ENCODE results near the gene CPHXL2.

DNA sequence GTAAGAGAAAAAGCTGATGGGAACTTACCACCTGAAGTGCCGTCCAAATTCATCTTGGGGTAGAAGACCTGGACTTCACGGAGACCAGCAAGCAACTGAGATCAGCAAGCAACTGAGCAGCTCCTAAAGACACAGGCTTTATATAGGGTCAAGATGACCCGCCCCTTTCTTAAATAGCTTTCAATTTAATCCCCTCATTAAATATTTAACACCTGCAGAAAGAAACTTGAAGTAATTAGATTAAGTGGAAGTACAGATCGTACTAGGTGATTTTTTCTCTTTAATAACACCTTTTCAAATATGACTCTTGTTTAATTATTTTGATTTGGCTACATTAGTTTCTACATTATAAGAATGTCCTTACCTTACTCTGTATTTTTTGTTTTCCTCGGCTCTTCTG, 49.6 kb upstream of the CPHXL2 start, which contains the start of gene CPHXL:
- no peak for TF ChIP-seq CTCF (IDR thresholded peaks at IDR 0.05 in 4 of 5, conservative IDR thresholded peaks at IDR 0.05 in 1 of 5)
- no peak for TF ChIP-seq POLR2A (IDR thresholded peaks at IDR 0.05)

Measured in gastrocnemius medialis (tissue), 4 donors.